ENCODE measurements around the gene CFAP58. TPM values are rescaled to one million over a fixed set of nuclear protein-coding genes. Genes with fewer than 3 reads are reported as not detected.

The CFAP58 gene
- total RNA-seq, 2 experiments from 2014 or later: not detected

GRCh38 chr10:104326991-104327610, 26.5 kb upstream of the CFAP58 start:
- peak overlapping the region; percentile 84 for H3K4me3 Mint-ChIP-seq
- Histone ChIP-seq H3K4me1 (ENCODE audit: insufficient read depth, low read length) (peaks cover 99% of the 10 kb centered on the region), H3K4me3 (ENCODE audit: low read length) (no peak overlapping the region), H3K9me3 (ENCODE audit: control insufficient read depth in 1 of 2, insufficient read depth in 1 of 2, low read length in 2 of 2) (no peaks in the 10 kb centered on the region), H3K27me3 (ENCODE audit: control insufficient read depth in 1 of 2, insufficient read depth in 2 of 2, low read length in 2 of 2) (no peaks in the 10 kb centered on the region), H3K36me3 (ENCODE audit: insufficient read depth, low read length) (peaks cover 4% of the 10 kb centered on the region), H3K27ac (ENCODE audit: low read depth in 1 of 2, low read length in 2 of 2) (peak overlapping the region in 1 of 2 donors; percentile 5)
- intact Hi-C loops (cut with DNase I, micrococcal nuclease): no loop called here
- TF ChIP-seq CTCF (IDR thresholded peaks at IDR 0.05): no peak
- no peak for ATAC-seq (ENCODE audit: poor library complexity)
- H3K27me3 Mint-ChIP-seq: no peaks in the 10 kb centered on the region
- ChIA-PET CTCF (no interaction called here), POLR2A (interaction anchor here (0.8 to 4.1 kb wide), 3 partner anchors 11 to 26 kb away, joined by 3 to 64 read pairs (median 8); partner anchors contain the start of genes CFAP58 and ITPRIP)
- peak in 1 of 14 experiments; percentile 11 for DNase-seq
- peaks cover 100% of the 10 kb centered on the region for H3K4me1 Mint-ChIP-seq (ENCODE audit: low read depth)
- no peaks in the 10 kb centered on the region for H3K9me3 Mint-ChIP-seq
- peaks cover 35% of the 10 kb centered on the region for H3K36me3 Mint-ChIP-seq (ENCODE audit: low read depth)
- H3K27ac Mint-ChIP-seq: peak overlapping the region; percentile 88

GRCh38 chr10:104327745-104328645, 25.6 kb upstream of the CFAP58 start:
- Histone ChIP-seq H3K9me3 (ENCODE audit: control insufficient read depth in 1 of 2, insufficient read depth in 1 of 2, low read length in 2 of 2) (no peaks in the 10 kb centered on the region), H3K27ac (ENCODE audit: low read depth in 1 of 2, low read length in 2 of 2) (peak overlapping the region; percentile 75 to 81), H3K36me3 (ENCODE audit: insufficient read depth, low read length) (peaks cover 5% of the 10 kb centered on the region), H3K27me3 (ENCODE audit: control insufficient read depth in 1 of 2, insufficient read depth in 2 of 2, low read length in 2 of 2) (no peaks in the 10 kb centered on the region), H3K4me3 (ENCODE audit: low read length) (peak overlapping the region; percentile 41), H3K4me1 (ENCODE audit: insufficient read depth, low read length) (peaks cover 97% of the 10 kb centered on the region)
- Mint-ChIP-seq H3K27ac (peak overlapping the region; percentile 88), H3K36me3 (ENCODE audit: low read depth) (peaks cover 38% of the 10 kb centered on the region), H3K27me3 (no peaks in the 10 kb centered on the region), H3K4me1 (ENCODE audit: low read depth) (peaks cover 100% of the 10 kb centered on the region), H3K9me3 (no peaks in the 10 kb centered on the region), H3K4me3 (peak overlapping the region; percentile 84)
- ATAC-seq (ENCODE audit: poor library complexity) (no peak), DNase-seq (peak in 4 of 14 experiments; percentile 27 to 67 (median 50))
- CTCF ChIA-PET: interaction anchor here (1.9 kb wide), 1 partner anchor 25 kb away, joined by 10 read pairs; the partner anchor contains the start of gene CFAP58
- POLR2A ChIA-PET: interaction anchor here (1.0 to 4.1 kb wide), 6 partner anchors 8 to 25 kb away, joined by 3 to 64 read pairs (median 8); partner anchors contain the start of genes CFAP58 and ITPRIP
- no peak for TF ChIP-seq CTCF (IDR thresholded peaks at IDR 0.05)
- intact Hi-C loops (cut with DNase I, micrococcal nuclease): loop anchor here in 1 of 2 experiments (2.0 kb wide), 1 partner anchor 19 kb away; no protein-coding TSS in a partner anchor

GRCh38 chr10:104328646-104328895, 25.1 kb upstream of the CFAP58 start:
- H3K36me3 ChIP-seq (ENCODE audit: insufficient read depth, low read length): peaks cover 5% of the 10 kb centered on the region
- ATAC-seq (ENCODE audit: poor library complexity): no peak
- no peaks in the 10 kb centered on the region for H3K27me3 ChIP-seq (ENCODE audit: control insufficient read depth in 1 of 2, insufficient read depth in 2 of 2, low read length in 2 of 2)
- H3K4me1 ChIP-seq (ENCODE audit: insufficient read depth, low read length): peaks cover 97% of the 10 kb centered on the region
- Mint-ChIP-seq H3K9me3 (no peaks in the 10 kb centered on the region), H3K27ac (peak overlapping the region; percentile 88), H3K4me3 (peak overlapping the region; percentile 84), H3K36me3 (ENCODE audit: low read depth) (peaks cover 43% of the 10 kb centered on the region), H3K27me3 (no peaks in the 10 kb centered on the region), H3K4me1 (ENCODE audit: low read depth) (peaks cover 100% of the 10 kb centered on the region)
- ChIA-PET POLR2A (interaction anchor here (1.0 to 4.1 kb wide), 7 partner anchors 8 to 25 kb away, joined by 3 to 64 read pairs (median 4); partner anchors contain the start of genes CFAP58 and ITPRIP), CTCF (interaction anchor here (1.9 to 2.0 kb wide), 2 partner anchors 10 to 25 kb away, joined by 7 to 10 read pairs; partner anchors contain the start of genes CFAP58 and ITPRIP)
- intact Hi-C loops (cut with DNase I, micrococcal nuclease): loop anchor here in 1 of 2 experiments (2.0 kb wide), 1 partner anchor 20 kb away; no protein-coding TSS in a partner anchor
- peak overlapping the region; percentile 75 to 81 for H3K27ac ChIP-seq (ENCODE audit: low read depth in 1 of 2, low read length in 2 of 2)
- peak overlapping the region; percentile 41 for H3K4me3 ChIP-seq (ENCODE audit: low read length)
- DNase-seq: no peak
- H3K9me3 ChIP-seq (ENCODE audit: control insufficient read depth in 1 of 2, insufficient read depth in 1 of 2, low read length in 2 of 2): no peaks in the 10 kb centered on the region
- no peak for TF ChIP-seq CTCF (IDR thresholded peaks at IDR 0.05)
